Measurements from ENCODE around the gene FZD1.
A peak's percentile ranks its signal among the peaks of the same experiment; 100 is the strongest.
"Not testable (repeated sequence)": the region's sequence is repeated elsewhere in the genome, so short reads cannot be mapped to it uniquely, and the experiment has no call there.

FZD1 gene

GRCh38 chr7:91295576-91295975 lies 31.3 kb downstream of the FZD1 start:
- DNase-seq = no peak

- no peak for DNase-seq
Observed at GRCh38 chr7:91297939-91298338, 33.7 kb downstream of the FZD1 start.

DNA sequence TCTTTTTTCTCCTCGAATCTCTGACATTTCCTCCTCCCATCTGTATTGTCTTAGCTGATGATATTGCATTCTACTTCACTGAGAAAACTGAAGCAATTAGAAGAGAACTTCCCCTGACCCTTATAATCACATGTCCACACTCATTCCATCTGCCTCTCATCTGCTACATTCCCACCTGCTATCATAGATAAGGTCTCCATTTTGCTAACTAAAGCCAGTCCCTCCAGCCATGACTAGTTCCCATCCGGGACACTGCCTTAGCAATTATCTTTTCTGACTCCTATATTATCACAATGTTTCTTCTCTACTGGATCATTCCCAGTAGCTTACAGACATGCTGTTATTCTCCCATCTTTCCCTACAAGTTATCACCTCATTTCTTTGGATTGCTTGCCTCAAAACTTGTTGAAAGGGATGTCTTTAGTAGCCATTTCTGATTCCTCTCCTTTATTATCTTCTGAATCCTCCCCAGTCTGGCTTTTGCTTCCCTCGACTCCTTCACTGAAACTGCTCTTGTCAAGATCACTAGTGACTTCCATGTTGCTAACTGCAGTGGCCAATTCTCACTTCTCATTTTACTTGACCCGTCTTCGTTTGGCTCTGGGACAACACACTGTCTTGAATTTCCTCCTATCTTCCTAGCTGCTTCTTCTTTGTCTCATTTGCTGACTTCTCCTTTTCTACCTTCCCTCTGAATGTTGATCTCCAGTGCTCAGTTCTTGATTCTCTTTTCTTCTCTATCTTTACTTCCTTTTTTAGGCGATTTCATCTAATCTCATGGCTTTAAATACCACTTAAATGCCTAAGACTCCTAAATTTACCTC lies 35.9 kb downstream of the FZD1 start:
- peak in 5 of 56 donors; percentile 1 to 19 (median 7) for DNase-seq

- DNase-seq = no peak
Observed at GRCh38 chr7:91302794-91303193, 38.6 kb downstream of the FZD1 start.

- no peak for DNase-seq
Observed at GRCh38 chr7:91306266-91306665, 42.0 kb downstream of the FZD1 start.

DNA sequence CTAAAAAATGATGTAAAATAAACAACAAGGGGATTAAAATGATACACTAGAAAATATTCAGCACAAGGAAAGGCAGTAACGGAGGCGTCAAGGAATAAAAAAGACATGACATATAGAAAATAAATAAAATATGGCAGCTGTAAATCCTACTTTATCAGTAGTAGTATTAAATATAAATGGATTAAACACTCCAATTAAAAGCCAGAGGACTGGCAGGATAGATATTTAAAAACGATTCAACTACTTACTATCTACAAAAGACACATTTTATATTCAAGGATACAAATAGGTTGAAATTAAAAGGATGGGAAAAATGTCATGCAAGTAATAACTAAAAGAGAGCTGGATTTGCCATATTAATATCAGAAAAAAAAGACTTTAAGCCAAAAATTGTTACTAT lies 43.2 kb downstream of the FZD1 start:
- DNase-seq = no peak

DNA sequence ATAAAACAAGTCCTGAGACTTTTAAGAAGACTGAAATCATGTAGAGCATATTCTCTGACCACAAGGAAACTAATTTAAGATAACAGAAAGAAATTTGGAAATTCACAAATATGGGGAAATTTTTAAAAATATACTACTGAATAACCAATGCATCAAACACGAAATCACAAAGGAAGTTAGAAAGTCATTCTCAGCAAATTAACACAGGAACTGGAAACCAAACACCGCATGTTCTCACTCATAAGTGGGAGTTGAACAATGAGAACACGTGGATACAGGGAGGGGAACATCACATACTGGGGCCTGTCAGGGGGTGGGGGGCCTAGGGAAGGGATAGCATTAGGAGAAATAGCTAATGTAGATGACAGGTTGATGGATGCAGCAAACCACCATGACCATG lies 44.0 kb downstream of the FZD1 start:
- not testable (repeated sequence) for DNase-seq

DNA sequence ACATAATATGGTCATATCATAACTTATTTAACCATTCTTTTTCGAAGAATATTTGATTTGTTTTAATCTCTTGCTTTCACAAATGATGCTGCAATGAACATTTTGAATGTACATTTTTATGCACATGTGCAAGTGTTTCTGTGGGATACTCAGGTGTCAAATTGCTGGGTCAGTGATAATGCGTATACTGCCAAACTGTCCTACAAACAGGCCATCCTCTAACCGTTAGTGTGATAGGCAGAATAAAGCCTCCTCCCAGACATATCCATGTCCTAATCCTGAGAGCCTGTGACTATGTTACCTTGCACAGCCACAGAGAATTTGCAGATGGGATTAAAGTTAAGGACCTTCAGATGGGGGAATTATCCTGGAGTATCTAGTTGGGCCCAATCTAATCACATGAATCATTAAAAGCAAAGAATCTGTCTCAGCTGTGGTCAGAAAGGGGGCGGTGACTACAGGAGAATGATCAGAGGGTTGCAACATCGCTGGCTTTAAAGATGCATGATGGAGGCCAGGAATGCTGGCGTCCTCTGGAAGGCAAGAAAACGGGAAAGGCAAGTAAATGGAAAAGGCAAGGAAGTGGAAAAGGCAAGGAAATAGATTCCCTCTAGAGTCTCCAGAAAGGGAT lies 46.7 kb downstream of the FZD1 start:
- no peak for DNase-seq

DNA sequence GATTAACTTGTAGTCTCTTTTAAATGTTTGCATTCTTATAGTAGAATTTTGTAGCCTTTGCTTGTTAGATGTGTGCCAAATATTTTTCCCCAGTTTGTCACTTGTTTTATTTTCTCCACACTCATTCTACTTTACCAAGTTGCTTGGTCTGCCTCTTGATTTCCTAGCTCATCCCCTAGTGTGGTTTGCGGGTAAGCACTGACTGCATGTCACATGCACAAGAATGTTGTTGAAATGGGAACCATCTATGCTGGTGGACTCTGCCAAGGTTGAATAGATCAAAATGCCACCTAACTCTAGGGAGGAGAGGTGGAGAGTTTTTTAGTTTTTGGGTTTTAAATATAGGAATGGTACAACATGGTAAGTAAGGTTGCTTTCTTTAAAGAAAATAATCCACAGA lies 47.6 kb downstream of the FZD1 start:
- DNase-seq = no peak

- no peak for DNase-seq
Observed at GRCh38 chr7:91313113-91313512, 48.9 kb downstream of the FZD1 start.

DNA sequence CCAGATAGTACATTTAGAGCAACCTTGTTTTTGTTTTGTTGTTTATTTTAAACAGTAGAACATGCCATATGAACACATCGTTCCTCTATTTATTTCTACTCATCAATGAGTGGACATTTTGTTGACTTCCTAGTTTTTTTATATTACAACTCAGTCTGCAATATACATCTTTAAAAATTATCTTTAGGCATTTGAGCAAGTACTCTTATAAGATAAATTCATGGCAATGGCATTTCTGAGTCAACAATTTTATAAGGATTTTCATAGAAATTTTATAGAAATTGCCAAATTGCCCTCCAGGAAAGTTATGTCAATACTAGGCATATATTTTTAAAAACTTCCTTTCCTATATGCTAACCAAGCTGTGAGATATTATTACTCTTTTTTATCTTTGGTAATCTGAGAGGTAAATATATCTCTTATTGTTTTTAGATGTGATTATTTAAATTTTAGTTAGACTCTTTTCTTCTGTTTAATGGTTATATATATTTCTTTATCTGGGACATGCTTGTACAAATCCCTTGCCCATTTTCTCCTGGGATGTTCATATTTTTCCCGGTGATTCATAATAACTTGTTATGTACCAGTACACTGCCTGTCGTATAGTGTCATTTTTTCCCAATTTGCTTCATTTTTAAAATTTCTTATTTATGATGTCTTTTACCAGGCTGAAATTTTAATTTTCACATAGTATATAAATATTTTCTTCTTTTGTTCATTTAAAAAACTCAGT lies 50.5 kb downstream of the FZD1 start:
- DNase-seq = no peak

GRCh38 chr7:91316426-91316825 lies 52.2 kb downstream of the FZD1 start:
- DNase-seq = no peak

DNA sequence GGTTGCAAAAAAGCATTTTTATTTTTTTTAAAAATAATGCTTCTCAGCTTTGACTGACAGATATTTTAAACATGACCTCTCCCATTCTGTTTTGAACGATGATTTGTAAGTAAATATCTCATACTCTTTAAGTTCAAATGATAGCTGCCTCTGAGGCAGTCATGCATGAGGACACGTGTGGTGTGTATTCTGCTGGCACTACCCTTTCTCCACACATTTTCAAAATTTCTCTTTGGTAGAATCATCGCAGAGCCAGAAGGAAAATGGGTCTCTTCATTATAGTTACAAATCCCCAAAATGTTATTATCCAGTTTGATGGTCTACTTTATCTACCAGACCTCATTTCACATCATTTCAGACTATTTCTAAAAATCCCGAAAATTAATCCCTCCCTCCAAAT lies 55.1 kb downstream of the FZD1 start:
- no peak for DNase-seq

GRCh38 chr7:91320366-91321078 lies 56.3 kb downstream of the FZD1 start:
- DNase-seq = no peak

All from nucleus accumbens (tissue), 56 donors.